Measurements from ENCODE around the gene MACROD2.

DNA sequence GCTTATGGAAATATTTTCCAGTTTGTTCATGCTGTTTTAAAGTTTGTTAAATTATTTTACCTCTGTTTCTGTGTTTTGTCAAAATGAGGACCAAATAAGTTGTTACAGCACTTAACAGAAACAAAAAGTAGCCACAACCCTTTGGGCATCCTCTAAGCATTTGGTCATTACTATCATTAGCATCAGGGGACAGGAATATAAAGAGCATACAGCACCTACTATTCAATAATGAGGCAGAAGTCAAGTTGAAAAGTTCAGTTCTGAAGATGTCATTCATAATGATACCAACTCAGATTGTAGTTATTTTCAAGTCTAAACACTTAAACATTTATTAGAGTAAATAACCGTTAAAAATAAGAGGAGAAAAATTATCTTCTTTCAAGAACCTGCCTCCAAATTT, 1204.4 kb downstream of the MACROD2 start:
- no peak for TF ChIP-seq ZFP3 (CRISPR knock-in tag; IDR thresholded peaks at IDR 0.05)
- no peak for TF ChIP-seq CSDC2 (CRISPR knock-in tag; IDR thresholded peaks at IDR 0.05)
- TF ChIP-seq, protein P1, sequence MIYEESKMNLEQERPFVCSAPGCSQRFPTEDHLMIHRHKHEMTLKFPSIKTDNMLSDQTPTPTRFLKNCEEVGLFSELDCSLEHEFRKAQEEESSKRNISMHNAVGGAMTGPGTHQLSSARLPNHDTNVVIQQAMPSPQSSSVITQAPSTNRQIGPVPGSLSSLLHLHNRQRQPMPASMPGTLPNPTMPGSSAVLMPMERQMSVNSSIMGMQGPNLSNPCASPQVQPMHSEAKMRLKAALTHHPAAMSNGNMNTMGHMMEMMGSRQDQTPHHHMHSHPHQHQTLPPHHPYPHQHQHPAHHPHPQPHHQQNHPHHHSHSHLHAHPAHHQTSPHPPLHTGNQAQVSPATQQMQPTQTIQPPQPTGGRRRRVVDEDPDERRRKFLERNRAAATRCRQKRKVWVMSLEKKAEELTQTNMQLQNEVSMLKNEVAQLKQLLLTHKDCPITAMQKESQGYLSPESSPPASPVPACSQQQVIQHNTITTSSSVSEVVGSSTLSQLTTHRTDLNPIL (CRISPR knock-in tag; IDR thresholded peaks at IDR 0.05; ENCODE audit: low read depth) = no peak
- TF ChIP-seq OSR1 (CRISPR knock-in tag; IDR thresholded peaks at IDR 0.05) = no peak
- TF ChIP-seq ZNF70 (CRISPR knock-in tag; IDR thresholded peaks at IDR 0.05) = no peak
- no peak for TF ChIP-seq ISL1 (CRISPR knock-in tag; IDR thresholded peaks at IDR 0.05)
